Stimulated activated CD4-positive, alpha-beta T cell treated with anti-CD3 and anti-CD28 coated beads, Interleukin-4, amount 100 ng/mL, for 4 hours (primary cell): ENCODE measurements around the gene NR2C2AP.
"Not testable (repeated sequence)": the region's sequence is repeated elsewhere in the genome, so short reads cannot be mapped to it uniquely, and the experiment has no call there.

Source experiments
- DNase-seq, 2 experiments: peaks; one replicate each; pipeline ENCODE4 v3.0.0-alpha.2; 2020

The NR2C2AP gene

GRCh38 chr19:19203012-19203856 is at the start of gene NR2C2AP:
NR2C2AP (minus strand) TSS chr19:19203414; CDS start chr19:19203060, 354 bp downstream.
- peak; percentile 92 to 94 for DNase-seq

- DNase-seq: no peak
Measured at GRCh38 chr19:19250196-19250801, 47.1 kb upstream of the NR2C2AP start.

- no peak for DNase-seq
Measured at GRCh38 chr19:19240476-19240875, 37.3 kb upstream of the NR2C2AP start.

- no peak for DNase-seq
Measured at GRCh38 chr19:19239675-19240074, 36.5 kb upstream of the NR2C2AP start.

- DNase-seq: no peak
Measured at GRCh38 chr19:19238126-19238894, 35.1 kb upstream of the NR2C2AP start.

- DNase-seq: no peak
Measured at GRCh38 chr19:19236173-19236572, 33.0 kb upstream of the NR2C2AP start.

GRCh38 chr19:19234220-19234816 is 31.1 kb upstream of the NR2C2AP start:
- DNase-seq: no peak

- DNase-seq: no peak
Measured at GRCh38 chr19:19232261-19232721, 29.1 kb upstream of the NR2C2AP start.

- DNase-seq: no peak
Measured at GRCh38 chr19:19230999-19231398, 27.8 kb upstream of the NR2C2AP start.

GRCh38 chr19:19229701-19230100 is 26.5 kb upstream of the NR2C2AP start:
- DNase-seq: no peak

GRCh38 chr19:19227217-19227616 is 24.0 kb upstream of the NR2C2AP start:
- no peak for DNase-seq

GRCh38 chr19:19226663-19227062 is 23.4 kb upstream of the NR2C2AP start:
- DNase-seq: no peak

- no peak for DNase-seq
Measured at GRCh38 chr19:19226204-19226603, 23.0 kb upstream of the NR2C2AP start.

- peak; percentile 68 to 71 for DNase-seq
Measured at GRCh38 chr19:19224852-19225494, 21.8 kb upstream of the NR2C2AP start.

- DNase-seq: no peak
Measured at GRCh38 chr19:19224150-19224851, 21.1 kb upstream of the NR2C2AP start.

- no peak for DNase-seq
Measured at GRCh38 chr19:19223636-19224035, 20.4 kb upstream of the NR2C2AP start.

- DNase-seq: no peak
Measured at GRCh38 chr19:19223060-19223459, 19.8 kb upstream of the NR2C2AP start.

GRCh38 chr19:19221000-19221399 is 17.8 kb upstream of the NR2C2AP start:
- DNase-seq: not testable (repeated sequence)

- DNase-seq: no peak
Measured at GRCh38 chr19:19218911-19219310, 15.7 kb upstream of the NR2C2AP start.

GRCh38 chr19:19217099-19217498 is 13.9 kb upstream of the NR2C2AP start:
- no peak for DNase-seq

GRCh38 chr19:19215792-19216191 is 12.6 kb upstream of the NR2C2AP start:
- no peak for DNase-seq

GRCh38 chr19:19214892-19215291 is 11.7 kb upstream of the NR2C2AP start:
- peak in 1 of 2 experiments; percentile 28 for DNase-seq
